Measurements from ENCODE around the gene PHYH.

PHYH gene

DNA sequence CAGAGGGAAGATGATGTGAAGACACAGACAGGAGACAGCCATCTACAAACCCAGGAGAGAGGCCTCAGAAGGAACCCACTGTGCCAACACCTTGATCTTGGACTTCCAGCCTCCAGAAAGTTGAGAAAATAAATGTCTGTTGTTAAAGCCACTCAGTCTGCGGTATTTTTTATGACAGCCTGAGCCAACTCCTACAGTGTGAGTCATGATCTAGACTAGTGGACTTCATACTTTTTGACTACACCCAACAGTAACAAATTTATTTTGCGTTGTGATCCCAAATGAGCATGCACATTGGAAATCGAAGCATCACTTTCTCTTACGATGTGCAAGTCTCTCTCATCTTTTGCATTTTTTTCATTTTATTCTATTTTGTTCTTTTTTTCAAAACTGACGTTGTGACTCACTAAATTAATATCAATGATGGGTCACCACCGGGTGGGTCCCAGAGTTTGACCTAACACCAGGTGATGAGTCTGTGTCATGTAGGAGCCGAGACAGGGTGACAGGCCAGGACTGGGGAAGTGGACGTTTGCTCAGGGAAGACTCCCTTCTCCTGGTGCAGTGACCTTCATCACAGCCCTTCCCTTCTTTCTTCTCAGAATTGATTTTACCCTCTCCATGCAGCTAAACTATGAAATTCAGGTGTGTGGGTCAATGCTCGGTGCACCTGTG is 28.9 kb downstream of the PHYH start:
- TF ChIP-seq, protein P1, sequence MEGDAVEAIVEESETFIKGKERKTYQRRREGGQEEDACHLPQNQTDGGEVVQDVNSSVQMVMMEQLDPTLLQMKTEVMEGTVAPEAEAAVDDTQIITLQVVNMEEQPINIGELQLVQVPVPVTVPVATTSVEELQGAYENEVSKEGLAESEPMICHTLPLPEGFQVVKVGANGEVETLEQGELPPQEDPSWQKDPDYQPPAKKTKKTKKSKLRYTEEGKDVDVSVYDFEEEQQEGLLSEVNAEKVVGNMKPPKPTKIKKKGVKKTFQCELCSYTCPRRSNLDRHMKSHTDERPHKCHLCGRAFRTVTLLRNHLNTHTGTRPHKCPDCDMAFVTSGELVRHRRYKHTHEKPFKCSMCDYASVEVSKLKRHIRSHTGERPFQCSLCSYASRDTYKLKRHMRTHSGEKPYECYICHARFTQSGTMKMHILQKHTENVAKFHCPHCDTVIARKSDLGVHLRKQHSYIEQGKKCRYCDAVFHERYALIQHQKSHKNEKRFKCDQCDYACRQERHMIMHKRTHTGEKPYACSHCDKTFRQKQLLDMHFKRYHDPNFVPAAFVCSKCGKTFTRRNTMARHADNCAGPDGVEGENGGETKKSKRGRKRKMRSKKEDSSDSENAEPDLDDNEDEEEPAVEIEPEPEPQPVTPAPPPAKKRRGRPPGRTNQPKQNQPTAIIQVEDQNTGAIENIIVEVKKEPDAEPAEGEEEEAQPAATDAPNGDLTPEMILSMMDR (IDR thresholded peaks at IDR 0.05; ENCODE audit: low read depth, low read length): no peak
- no peak for DNase-seq (ENCODE audit: extremely low read depth, low read depth)

DNA sequence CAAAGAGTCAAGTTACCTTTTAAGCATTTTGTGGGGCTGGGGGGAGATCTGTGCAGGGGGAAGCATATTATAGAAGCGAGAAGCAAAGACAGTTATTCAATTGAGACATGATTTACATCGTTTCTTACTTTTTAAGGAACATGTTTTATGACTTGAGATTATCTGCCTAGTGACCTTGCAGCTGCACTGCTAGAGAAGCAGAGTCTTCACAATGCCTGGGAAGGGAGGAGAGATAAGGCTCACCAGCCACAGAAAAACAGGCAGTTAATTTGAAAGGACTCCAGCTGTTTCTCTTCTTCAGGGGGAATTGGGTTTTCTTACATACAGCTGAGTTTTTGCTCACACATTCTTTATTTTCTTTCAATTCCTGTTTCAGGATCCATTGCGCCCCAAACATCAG is 31.0 kb downstream of the PHYH start:
- no peak for DNase-seq (ENCODE audit: extremely low read depth, low read depth)
- TF ChIP-seq, protein P1 (IDR thresholded peaks at IDR 0.05; ENCODE audit: low read depth, low read length): no peak

DNA sequence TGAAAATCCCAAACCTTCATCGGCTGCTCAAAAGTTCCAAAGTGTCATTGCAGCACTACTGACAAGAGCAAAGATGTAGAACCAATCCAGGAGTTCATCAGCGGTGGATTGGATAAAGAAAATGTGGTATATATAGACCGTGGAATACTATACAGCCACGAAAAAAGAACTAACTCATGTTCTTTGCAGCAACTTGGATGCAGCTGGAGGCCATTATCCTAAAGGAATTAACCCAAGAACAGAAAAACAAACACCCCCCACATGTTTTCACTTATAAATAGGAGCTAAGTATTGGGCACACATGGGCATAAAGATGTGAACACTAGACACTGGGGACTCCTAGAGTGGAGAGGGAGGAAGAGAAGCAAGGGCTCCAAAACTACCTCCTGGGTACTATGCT is 31.6 kb downstream of the PHYH start:
- no peak for DNase-seq (ENCODE audit: extremely low read depth, low read depth)
- TF ChIP-seq, protein P1 (IDR thresholded peaks at IDR 0.05; ENCODE audit: low read depth, low read length): no peak

DNA sequence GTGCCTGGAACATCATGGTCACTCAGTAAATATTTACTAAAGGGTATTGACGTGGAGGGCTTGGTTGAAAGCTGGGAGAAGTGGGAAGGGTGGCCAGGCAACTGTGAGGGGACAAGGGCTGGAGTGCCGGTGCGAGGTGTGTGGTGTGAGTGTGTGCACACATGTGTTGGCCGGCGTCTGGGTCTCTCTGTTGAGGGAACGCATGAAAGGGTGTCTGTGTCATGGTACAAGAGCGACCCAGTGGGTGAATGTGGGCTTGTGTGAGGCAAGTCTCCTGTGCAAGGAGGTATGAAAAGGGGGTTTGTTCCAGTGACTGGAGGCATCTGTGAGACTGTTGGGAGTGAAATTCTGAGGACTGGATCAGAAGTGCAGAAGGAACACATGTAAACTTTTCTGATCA is 36.3 kb downstream of the PHYH start:
- no peak for DNase-seq (ENCODE audit: extremely low read depth, low read depth)
- TF ChIP-seq, protein P1 (IDR thresholded peaks at IDR 0.05; ENCODE audit: low read depth, low read length): no peak

DNA sequence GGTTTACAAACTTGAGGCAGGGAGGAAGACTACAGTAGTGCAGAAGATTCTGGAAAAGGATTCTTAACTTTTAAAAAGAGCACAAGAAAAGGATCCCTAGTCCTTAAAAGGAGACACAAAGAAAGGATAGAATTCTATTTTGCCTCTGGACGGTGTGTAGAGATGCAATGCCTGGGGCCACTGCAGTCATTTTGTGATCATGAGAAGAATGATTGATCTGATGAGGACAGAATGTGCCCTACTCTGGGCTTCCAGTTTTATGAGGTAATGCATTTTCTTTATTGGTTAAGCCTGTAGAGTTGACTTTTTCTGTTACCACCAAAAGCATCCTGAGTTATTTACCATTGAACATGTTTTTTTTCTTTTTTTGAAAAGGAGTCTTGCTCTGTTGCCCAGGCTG is 37.4 kb downstream of the PHYH start:
- TF ChIP-seq, protein P1 (IDR thresholded peaks at IDR 0.05; ENCODE audit: low read depth, low read length): no peak
- DNase-seq (ENCODE audit: extremely low read depth, low read depth): no peak

DNA sequence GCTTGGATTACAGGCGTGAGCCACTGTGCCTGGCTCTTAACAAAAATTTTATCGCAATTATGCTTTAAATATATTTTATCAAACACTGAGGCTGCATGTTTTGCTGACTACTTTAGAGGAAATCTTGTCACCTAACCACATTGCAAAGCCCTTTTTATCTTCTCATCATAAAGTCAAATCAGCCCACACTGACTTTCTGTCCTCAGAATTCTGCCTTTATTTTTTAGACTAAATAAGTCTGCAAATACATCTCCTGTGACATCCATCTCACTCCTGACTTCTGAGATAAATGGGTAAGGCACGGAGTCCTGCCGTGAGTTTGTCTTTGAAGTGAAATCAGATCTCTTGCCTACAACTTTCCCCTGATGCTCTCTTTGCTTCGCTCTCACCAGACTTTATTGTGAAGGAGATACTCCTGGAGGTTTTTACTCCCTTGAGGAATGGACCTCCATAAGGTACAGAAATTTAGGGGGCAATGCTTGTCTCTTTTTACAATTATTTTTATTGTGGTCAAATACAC is 42.2 kb downstream of the PHYH start:
- DNase-seq (ENCODE audit: extremely low read depth, low read depth): no peak
- TF ChIP-seq, protein P1 (IDR thresholded peaks at IDR 0.05; ENCODE audit: low read depth, low read length): no peak

DNA sequence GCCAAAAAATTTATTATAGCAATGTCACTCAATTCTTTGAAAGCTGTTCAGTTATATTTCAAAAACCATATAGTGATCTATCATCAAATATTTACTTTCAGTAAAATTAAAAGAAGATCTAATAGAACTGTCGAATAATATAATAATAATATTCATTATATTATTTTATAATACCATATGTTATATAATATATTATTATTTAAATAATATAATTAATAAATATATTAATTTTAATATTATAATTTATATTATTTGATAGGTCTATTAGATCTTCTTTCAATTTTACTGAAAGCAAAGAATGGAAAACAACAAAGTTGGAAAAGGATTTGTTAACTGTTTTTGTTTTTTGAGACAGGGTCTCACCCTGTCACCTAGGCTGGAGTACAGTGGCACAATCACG is 43.2 kb downstream of the PHYH start:
- TF ChIP-seq, protein P1 (IDR thresholded peaks at IDR 0.05; ENCODE audit: low read depth, low read length): no peak
- DNase-seq (ENCODE audit: extremely low read depth, low read depth): no peak

Data from AG09319 (cell line).